NCI-H82 treated with DMSO at 0.1 percent for 48 hours (cell line): Measurements from ENCODE around the gene CCDC106.

Experiments used
- DNase-seq: peaks from one replicate; lab custom pipeline; 2025; ENCODE audit not compliant: unreplicated experiment; lab: John Stamatoyannopoulos, UW

CCDC106 gene

DNA sequence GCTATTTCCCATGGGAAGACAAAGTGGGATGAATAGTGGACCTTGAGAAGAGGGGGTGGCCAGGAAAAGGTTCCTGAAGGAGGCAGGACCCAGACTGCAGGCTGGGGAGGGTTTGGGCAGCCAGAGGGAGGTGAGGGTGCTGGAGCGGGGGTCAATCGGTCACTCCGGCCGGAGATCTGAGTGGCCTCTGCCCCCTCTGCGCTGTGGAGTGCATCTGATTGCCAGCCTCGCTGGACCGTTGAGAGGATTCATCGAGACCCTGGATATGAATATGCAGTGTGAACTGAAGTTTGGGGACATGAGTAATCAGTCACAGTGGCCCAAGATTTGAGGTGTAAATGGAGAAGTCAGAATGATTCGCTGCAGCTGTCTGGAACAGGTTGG is 12.7 kb upstream of the CCDC106 start:
- no peak for DNase-seq

DNA sequence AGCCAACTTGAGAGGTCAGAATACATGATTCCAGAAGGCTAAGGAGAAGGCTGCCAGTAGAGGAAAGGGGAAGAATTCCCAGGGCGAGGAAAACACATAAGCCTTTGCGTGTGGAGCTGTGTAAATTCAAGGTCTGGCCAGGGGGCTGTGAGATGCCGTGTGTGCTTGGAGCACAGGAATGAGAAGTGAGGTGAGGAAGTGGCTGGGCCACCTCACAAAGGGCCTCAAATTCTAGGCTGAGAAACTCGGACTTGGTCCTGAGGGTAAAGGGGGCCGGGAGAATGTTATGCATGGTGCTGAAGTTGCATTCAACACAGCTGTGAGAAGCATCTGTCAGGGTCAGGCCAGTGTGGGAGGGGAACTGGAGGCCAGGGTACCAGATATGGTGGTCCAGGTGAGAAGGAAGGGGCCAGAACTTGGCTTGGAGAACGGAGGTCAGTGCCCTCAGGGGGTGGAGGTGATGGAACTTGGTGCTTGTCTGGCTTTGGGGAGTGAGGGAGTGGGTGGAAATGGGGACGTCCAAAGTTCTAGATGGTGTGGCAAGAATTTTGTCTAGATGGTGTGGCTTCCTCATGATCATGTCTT is 12.1 kb upstream of the CCDC106 start:
- DNase-seq: no peak

DNA sequence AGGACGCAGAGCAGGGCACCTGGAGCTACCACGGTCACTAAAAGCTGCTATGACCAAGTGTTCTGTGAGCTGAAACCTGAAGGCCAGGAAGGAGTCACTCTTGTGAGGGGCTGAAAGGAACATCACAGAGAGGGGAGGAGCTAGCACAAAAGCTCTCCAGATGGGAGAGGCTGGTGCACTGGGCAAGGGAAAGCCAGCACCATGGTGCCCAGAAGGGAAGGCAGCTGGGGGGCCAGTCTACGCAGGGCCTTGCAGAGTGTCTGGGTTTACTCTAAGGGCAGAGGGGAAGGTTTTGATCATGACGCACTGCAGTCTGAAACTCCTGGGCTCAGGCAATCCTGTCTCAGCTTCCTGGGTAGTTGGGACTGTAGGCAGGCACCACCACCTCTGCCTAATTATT is 11.3 kb upstream of the CCDC106 start:
- no peak for DNase-seq

DNA sequence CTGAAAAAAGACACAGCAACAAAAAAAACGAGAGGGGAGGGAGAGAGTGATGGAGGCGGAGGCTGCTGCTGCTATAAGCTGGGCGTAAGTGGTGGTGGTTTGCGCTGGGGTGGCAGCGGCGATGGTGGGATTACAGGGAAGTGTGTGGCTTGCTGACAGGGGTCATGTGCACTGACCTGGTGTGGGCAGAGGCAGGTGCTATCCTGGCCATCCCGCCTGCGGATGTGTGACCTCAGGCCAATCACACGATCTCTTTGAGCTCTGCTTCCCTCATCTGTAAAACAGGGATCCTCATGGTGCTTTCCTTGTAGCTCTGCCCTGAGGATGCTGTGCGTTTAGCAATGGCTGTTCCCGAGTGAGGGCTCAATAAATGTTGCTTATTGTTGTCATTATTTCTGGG is 10.5 kb upstream of the CCDC106 start:
- DNase-seq: no peak

DNA sequence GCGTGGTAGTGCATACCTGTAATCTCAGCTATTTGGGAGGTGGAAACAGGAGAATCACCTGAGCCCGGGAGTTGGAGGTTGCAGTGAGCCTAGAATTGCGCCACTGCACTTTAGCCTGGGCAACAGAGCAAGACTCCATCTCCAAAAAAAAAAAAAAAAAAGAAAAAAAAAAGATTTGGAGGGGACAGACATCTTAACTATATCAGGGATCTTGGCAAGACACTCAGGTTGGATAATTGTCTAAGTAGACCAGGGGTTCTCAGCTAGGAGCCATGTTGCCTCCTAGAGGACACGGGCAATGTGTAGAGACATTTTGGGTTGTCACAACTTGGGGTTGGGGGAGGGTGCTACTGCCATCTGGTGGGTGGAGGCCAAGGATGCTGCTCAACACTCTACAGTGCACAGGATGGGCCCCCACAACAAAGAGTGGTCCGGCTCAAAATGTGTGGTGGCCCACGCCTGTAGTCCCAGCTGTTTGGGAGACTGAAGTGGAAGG is 9.1 kb upstream of the CCDC106 start:
- DNase-seq: no peak

DNA sequence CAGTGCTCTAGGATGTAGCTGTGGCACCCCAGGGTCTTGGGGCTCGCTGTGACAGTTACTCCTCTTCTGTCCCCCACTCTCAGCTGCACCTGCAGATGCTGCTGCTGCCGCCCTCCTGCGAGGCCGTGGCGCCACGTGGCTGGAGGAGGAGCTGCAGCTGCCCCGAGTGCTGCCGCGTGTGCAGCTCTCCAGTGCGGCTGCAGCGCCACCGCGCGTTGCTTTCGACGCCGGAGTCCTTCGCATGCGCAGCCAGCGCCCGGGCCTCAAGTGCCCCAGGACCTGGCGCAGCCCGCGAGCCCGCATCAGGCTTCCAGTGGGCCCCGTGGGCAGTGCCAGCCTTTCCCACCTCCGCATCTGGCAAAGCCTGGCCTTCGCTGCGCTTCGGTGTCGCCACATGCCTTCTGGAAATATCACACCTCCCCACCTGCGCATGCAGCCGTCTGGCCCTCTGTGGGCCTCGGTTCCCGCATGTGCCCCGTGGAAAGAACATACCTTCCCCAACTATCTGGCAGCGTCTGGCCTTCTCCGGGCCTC is 7.9 kb upstream of the CCDC106 start:
- DNase-seq: no peak

DNA sequence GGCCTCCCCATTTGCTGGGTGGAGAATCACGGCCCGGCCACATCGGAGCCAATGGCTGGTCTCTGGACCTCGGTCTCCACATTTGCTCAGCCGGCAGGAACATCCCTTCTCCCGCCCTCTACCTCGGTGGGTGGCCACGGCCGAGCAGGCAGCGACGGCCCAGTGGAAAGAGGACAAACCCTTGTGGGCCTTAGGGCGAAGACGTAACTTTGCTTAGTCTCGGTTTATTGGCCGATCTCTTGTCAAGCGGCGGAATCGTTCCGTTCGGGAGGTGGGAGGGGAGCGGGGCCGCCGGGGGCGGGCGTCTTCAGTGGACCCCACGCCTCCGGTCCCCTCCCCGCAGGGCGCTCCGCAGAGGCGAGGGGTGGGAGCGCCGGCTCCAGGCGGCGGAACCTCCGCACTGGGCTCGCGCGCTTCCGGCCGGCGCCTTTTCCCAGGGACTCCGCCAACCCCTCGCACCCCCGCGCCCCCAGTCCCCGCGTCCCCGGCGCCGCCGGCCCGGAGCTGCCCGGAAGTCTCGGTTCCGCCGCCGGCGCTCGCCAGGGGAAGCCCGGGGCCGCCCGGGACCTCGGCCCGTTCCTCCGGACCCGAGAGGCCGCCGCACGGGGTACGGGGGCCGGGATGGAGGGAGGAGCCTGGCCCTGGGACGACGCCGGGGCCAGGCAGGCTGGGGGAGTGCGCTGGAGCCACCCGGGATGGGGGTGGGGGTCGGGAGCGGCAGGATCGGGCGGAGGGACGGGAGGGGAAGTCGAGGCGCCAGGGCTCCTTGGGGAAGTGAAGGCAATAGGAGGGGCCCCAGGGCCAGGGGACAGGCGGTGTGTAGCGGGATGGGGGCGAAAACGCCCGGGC is 7.2 kb upstream of the CCDC106 start, which contains the start of gene ZNF580:
Gene ZNF580 (plus strand): TSS at position 426 of the 849 bp plus-strand sequence. CDS start 1,507 bp downstream, outside the sequence.
- no peak for DNase-seq

DNA sequence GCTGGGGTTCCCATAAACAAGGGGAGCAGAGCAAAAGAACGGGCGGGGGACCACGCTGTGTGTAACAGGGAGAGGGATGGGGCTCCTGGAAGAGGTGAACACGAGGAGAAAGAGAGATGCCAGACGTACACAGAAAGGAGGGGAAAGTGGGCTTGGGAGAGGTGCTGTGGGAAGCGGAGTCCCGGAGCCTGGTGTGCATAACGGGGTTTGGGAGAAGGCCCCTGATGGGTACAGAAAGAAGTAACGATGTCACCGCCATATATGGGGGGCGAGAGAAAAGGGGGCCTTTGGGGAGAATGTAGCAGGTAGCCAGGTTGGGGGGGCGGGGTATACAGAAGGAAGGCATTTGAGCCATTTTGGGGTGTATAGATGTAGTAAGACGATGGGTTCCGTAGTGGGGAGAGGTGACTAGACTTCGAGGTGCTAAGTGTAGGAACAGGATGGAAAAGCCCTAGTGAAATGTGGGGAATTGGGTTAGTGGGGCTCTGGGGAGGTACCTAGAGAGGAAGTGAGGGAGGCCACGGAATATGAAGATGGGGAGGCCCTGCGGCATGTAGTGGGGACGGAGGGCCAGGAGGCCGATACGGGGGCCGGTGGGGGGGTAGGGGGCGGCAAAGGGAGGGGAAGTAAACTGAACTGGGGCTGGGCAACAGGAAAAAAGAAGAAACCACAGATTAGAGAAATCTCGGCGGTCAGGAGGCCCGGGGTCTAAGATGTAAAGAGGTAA is 6.4 kb upstream of the CCDC106 start:
- no peak for DNase-seq

DNA sequence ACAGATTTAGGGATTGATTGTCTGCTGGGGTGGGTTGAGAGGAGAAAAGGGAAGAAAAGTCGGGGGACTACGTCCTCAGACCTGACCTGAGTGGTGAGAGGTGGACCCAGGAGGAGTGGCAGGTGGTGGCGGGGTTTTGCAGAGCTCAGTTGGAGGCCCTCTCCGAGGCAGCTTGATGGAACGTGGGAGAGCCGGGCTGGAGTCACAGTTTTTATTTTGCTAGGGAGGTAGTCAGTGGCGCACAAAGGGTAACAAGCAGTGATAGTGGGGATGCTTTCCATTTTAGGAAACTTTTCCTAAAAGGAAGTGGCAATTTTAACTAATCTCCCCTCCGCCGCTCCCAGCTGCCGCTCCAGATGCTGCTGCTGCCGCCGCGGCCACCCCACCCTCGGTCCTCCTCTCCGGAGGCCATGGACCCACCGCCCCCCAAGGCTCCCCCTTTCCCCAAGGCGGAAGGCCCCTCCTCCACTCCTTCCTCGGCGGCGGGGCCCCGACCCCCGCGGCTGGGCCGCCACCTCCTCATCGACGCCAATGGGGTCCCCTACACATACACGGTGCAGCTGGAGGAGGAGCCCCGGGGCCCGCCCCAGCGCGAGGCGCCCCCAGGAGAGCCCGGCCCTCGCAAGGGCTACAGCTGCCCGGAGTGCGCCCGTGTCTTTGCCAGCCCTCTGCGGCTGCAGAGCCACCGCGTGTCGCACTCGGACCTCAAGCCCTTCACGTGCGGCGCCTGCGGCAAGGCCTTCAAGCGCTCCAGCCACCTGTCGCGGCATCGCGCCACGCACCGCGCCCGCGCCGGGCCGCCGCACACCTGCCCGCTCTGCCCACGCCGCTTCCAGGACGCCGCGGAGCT is 5.6 kb upstream of the CCDC106 start:
- no peak for DNase-seq

DNA sequence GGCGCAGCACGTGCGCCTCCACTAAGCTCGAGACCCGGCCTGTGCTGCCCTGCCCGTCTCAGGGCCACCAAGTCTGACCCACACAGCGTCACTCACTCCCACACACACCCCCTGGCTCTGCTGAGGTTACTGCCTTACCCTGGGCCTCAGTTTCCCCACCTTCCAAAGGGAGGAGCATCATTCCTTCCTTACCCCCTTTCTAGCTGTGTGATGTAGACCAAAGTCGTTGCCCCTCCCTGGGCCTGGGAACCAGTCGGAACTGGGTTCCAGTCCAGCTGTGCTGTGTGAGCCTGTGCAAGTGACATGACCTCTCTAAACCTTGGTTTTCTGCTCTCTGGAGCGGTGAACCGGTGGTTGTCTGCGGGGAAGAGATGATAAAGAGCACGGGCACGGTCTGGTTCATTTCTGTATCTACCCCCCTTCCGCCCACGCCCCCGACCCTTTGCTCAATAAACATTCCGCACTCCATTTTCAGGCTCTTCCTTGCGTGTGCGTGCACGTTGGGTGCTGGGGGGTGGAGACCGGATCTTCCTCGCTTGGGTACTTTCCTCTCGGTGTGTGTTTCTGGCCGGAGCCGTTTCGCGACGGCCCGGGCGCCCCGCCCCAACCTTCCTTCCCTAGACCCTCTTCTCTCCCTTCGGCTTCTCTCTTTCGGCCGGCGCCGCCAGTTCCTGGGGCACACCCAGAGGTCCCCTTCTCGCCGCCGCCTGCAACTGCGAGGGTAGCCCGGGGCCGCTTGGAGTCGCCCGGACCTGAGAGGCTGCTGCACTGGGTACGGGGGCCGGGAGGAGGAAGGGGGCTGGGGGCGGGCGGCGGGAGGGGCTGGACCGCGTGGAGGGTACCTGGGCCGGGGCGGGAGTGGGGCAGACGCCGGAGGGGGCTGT is 4.8 kb upstream of the CCDC106 start, which contains the start of gene ZNF581:
Gene ZNF581 (plus strand): TSS at position 647 of the 884 bp plus-strand sequence. CDS start 923 bp downstream, outside the sequence.
- DNase-seq: peak; percentile 54

DNA sequence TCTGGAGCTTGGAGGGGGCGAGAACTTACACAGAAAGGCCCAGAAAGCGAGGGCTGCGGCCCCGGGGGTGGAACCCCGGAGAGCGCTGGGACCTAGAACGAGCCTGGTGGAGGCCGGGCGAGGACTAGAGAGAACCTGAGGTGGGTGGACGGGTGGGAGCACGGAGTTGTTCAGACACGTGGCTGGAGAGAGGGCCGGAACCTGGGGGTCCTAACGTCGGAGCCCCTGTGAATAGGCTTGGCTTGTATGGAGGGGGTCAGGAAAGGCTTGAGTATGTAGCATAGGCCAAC is 4.2 kb upstream of the CCDC106 start:
- DNase-seq: no peak

DNA sequence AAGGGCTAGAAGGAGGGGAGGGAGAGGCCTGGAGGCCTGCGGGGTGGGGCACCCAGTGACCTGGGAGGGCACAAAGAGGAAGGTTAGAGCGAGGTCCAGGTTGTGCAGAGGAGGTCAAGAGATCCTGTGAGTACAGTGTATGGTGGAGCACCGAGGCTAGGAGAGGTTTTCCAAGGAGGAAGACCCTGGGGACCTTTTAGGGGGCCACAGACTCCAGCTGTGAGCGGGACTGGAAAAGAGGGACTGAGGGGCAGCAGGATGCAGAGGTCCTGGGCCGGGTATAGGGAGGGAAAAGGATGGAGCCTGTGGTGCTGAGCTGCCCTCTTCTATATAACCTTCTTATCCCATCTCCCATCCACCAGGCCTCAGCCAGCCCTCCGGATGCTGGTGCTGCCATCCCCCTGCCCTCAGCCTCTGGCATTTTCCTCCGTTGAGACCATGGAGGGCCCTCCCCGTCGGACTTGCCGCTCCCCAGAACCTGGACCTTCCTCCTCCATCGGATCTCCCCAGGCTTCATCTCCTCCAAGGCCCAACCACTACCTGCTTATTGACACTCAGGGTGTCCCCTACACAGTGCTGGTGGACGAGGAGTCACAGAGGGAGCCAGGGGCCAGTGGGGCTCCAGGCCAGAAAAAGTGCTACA is 3.7 kb upstream of the CCDC106 start:
- DNase-seq: no peak

DNA sequence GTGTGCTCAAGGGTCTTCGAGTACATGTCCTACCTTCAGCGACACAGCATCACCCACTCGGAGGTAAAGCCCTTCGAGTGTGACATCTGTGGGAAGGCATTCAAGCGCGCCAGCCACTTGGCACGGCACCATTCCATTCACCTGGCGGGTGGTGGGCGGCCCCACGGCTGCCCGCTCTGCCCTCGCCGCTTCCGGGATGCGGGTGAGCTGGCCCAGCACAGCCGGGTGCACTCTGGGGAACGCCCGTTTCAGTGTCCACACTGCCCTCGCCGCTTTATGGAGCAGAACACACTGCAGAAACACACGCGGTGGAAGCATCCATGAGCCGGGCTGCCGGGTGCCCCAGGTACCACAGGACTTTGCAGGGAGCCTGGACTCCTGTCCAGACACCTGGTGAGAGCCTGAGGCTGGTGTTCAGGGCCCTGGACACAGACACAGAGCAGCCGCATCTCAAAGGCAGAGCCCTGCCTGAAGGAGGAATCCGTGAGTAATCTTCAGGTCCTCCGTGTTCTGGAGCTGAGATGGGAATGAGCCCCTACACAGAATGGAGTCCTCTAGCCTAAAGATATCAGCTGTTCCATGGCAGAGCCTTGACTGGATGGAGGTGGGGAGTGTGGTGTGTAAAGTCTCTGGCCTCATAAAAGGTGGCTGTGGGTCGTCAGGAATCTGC is 3.0 kb upstream of the CCDC106 start:
- DNase-seq: no peak

DNA sequence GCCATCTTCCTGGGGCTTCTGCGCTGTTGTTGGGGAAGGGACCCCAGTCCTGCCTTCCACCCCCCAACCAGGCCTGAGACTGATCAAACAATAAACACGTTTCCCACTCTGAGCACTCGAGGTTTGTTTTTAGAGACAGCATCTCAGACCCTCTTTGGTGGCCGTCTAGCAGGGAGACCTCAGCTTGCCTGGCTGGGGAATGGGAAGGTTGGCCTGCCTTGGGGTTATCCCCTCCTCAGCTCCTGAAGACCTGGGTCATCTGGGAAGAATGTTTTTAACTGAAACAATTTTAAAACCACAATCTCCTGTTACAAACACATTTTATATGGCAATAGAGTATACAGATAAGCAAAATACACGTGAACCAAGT is 2.5 kb upstream of the CCDC106 start:
- DNase-seq: no peak

DNA sequence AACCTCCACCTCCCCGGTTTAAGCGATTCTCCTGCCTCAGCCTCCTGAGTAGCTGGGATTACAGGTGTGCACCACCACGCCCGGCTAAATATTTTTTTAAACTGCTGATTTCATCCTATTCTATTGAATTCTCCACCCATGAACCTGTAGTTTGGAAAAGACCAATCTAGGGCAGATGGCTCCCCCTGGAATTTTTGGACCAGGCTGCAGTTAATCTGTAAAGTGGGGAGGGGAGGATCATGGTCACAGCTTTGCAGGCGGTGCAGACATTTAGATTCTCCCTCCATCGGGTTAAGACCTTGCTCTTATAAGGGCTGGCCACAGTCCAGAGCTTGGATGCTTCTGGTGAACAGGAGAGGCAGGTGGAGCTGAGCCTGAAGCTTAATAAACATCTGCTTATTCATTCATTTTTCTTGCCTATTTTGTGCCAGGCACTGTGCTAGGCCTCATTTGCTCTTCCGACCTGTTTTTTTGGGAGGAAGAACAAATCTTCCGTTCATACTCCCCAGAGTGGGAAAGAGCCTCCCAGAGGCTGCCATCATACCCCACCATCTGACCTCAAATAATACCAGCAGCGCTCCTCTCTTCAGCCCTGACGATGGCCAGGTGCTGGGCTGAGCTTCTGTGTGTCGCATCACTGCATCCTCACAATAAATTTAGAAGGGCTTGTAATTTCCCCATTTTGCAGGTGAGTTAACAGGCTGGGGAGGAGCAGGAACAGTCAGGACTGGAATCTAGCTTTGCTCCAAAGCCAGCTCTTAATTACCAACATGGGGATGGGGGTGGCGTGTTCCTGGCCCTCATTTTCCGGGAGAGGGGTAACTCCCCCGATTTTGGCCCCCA is 902 bp upstream of the CCDC106 start:
- DNase-seq: peak; percentile 51

DNA sequence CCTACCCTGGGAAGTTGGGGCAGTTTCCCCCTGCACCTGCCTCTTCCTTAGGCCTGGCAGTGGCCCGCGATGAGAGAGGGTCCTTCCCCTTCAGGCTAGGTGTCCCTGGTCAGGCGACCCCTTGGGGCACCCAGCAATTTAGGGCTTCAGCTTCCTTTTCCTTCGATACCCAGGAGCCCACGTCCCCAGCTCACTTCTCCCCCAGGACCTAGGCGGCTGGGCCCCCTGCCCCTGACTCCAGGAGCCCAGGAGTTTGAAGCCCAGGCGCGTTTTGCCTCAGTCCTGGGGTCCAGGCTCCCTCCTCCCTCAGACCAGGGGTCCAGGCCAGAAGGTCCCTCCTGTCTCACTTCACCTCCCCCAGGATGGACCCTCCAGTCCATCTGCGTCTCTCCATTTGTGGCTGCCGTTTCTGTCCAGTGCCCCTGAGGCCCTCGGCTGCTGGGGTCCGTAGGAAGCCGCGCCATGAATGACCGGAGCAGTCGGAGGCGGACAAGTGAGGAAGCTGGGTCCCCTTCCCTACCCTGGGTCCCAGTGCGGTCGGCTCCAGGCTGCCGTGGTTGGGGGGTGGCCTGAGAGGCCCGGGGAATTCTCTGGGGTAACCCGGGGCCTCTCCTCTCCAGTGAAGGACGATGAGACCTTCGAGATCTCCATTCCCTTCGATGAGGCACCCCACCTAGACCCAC is 714 bp downstream of the CCDC106 start:
- DNase-seq: no peak
